ENCODE data around the gene STARD7. TPM values are rescaled to one million over a fixed set of nuclear protein-coding genes. Genes with fewer than 3 reads are reported as not detected.

The STARD7 gene
- total and polyA plus RNA-seq, 2 donors (not counting 1 experiment from before 2014, with no cell fraction given), result 35.1 to 133 TPM

DNA sequence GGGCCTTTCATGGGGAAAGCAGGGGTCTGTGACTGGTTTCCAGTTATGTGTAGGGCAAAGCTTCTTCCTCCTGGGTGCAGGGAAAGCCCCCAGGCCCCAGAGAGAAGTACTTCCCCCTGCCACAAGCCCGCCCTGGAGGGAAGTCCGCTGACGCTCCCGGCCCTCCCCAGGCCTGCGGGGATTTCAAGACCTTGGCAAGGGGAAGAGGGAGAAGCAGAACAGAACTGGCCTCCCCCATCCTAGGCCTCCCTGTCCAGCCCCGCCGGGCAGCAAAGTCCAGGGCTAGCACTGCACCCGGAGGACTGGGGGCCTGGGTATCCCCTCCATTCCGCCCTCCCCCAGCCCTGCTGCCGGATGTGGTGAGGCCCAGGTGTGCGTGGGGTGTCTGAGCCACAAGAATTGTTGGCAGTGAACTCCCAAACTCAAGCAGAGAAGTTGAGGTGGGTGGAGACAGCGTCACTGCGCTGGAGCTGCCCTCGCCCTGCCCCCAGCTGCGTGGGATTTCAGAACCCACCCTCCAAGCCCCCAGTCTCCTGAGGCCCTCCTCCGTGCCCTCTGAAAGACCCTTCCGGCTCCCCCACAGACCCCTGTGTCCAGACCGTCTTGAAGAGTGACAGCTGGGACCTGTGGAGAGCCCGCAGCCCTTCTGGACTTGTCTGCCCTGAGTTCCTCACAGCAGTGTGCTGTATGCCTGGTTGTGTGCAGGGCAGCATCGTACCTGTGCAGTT, 62.3 kb downstream of the STARD7 start:
- Histone ChIP-seq H3K4me1 (ENCODE audit: control insufficient read depth in 2 of 2, insufficient read depth in 2 of 2, low read length in 2 of 2) (peaks cover 55 to 71% of the 10 kb centered on the region in 2 donors), H3K4me3 (ENCODE audit: control extremely low read depth in 1 of 5, extremely low read depth in 1 of 5, insufficient read depth in 1 of 5, low read depth in 2 of 5, low read length in 4 of 5) (peak overlapping the region in 4 of 5 experiments; percentile 51 to 71 (median 64)), H3K27ac (ENCODE audit: low read length in 2 of 2) (peak overlapping the region; percentile 95 to 97), H3K9ac (ENCODE audit: low read length) (peak overlapping the region; percentile 69), H3K27me3 (replicated peaks in 1 of 4; ENCODE audit: control extremely low read depth in 1 of 4, control insufficient read depth in 3 of 4, insufficient read depth in 4 of 4, low read length in 3 of 4) (no peaks in the 10 kb centered on the region), H2AFZ (ENCODE audit: insufficient read depth, low read depth, low read length, poor library complexity, severe bottlenecking) (peak overlapping the region; percentile 30), H3K9me3 (ENCODE audit: control extremely low read depth in 1 of 3, control insufficient read depth in 2 of 3, insufficient read depth in 1 of 3, low read length in 2 of 3) (no peaks in the 10 kb centered on the region), H3K36me3 (replicated peaks in 1 of 2; ENCODE audit: control extremely low read depth in 1 of 2, control insufficient read depth in 1 of 2, extremely low read depth in 1 of 2, insufficient read depth in 2 of 2, low read length in 1 of 2) (no peaks in the 10 kb centered on the region), H4K20me1 (ENCODE audit: control insufficient read depth, insufficient read depth, low read length, poor library complexity, severe bottlenecking) (peaks cover 17% of the 10 kb centered on the region), H3K4me2 (replicated peaks; ENCODE audit: low read depth, low read length, poor library complexity, severe bottlenecking) (peak overlapping the region; percentile 91), H3K79me2 (ENCODE audit: control insufficient read depth, insufficient read depth, low read length) (peaks cover 2% of the 10 kb centered on the region)
- 10% methylated on average over 10 of the region's 20 CpGs for WGBS (ENCODE audit: insufficient coverage)
- Mint-ChIP-seq H3K27me3 (no peaks in the 10 kb centered on the region), H3K4me1 (peaks cover 74% of the 10 kb centered on the region), H3K9me3 (ENCODE audit: insufficient read depth) (no peaks in the 10 kb centered on the region), H3K4me3 (peak overlapping the region; percentile 87), H3K27ac (peak overlapping the region; percentile 98)
- DNase-seq, result peak; percentile 95
- ATAC-seq (ENCODE audit: low read depth), result peak; percentile 40
- ChIA-PET POLR2A (interaction anchor here (0.7 to 7.9 kb wide), 9 partner anchors 12 to 670 kb away, joined by 3 to 47 read pairs (median 3); partner anchors contain the start of genes ADRA2B and STARD7), CTCF (interaction anchor here (0.7 to 23.6 kb wide), 5 partner anchors 8 to 118 kb away, joined by 3 to 1065 read pairs (median 18); partner anchors contain the start of gene ASTL)
- intact Hi-C loops (cut with micrococcal nuclease), result no loop called here
- TF ChIP-seq, protein P1, sequence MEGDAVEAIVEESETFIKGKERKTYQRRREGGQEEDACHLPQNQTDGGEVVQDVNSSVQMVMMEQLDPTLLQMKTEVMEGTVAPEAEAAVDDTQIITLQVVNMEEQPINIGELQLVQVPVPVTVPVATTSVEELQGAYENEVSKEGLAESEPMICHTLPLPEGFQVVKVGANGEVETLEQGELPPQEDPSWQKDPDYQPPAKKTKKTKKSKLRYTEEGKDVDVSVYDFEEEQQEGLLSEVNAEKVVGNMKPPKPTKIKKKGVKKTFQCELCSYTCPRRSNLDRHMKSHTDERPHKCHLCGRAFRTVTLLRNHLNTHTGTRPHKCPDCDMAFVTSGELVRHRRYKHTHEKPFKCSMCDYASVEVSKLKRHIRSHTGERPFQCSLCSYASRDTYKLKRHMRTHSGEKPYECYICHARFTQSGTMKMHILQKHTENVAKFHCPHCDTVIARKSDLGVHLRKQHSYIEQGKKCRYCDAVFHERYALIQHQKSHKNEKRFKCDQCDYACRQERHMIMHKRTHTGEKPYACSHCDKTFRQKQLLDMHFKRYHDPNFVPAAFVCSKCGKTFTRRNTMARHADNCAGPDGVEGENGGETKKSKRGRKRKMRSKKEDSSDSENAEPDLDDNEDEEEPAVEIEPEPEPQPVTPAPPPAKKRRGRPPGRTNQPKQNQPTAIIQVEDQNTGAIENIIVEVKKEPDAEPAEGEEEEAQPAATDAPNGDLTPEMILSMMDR (IDR thresholded peaks at IDR 0.05), result no peak
- TF ChIP-seq EZH2 (IDR thresholded peaks at IDR 0.05; ENCODE audit: borderline replicate concordance, insufficient read depth, low read depth, low read length, poor library complexity, severe bottlenecking), result no peak

DNA sequence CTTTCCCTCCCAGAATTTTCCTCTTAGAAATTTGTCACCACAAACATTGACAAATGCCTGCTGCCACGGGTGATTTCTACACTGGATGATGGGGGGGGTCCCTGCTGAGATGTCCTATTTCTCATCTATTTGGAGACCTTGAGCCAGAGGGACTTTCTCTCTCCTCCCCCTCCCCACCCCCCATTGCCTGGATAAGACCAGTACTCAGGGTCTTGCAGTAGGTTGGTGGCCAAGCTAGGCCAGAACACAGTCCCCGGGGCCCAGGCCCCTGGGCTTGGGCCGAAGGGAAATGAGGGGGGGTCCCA, 62.8 kb downstream of the STARD7 start:
- no peaks in the 10 kb centered on the region for H3K9me3 Mint-ChIP-seq (ENCODE audit: insufficient read depth)
- peaks cover 53 to 66% of the 10 kb centered on the region in 2 donors for H3K4me1 ChIP-seq (ENCODE audit: control insufficient read depth in 2 of 2, insufficient read depth in 2 of 2, low read length in 2 of 2)
- peaks cover 2% of the 10 kb centered on the region for H3K79me2 ChIP-seq (ENCODE audit: control insufficient read depth, insufficient read depth, low read length)
- ChIA-PET POLR2A (interaction anchor here (0.7 to 7.9 kb wide), 7 partner anchors 13 to 153 kb away, joined by 3 to 47 read pairs (median 7); partner anchors contain the start of gene STARD7), CTCF (interaction anchor here (3.2 to 23.6 kb wide), 3 partner anchors 8 to 25 kb away, joined by 18 to 1065 read pairs (median 35); partner anchors contain the start of gene ASTL)
- H3K4me3 Mint-ChIP-seq, result peak overlapping the region; percentile 87
- H3K4me2 ChIP-seq (replicated peaks; ENCODE audit: low read depth, low read length, poor library complexity, severe bottlenecking), result peak overlapping the region; percentile 91
- H2AFZ ChIP-seq (ENCODE audit: insufficient read depth, low read depth, low read length, poor library complexity, severe bottlenecking), result no peak overlapping the region
- ATAC-seq (ENCODE audit: low read depth) (no peak), DNase-seq (no peak)
- TF ChIP-seq, protein P1 (IDR thresholded peaks at IDR 0.05), result no peak
- TF ChIP-seq EZH2 (IDR thresholded peaks at IDR 0.05; ENCODE audit: borderline replicate concordance, insufficient read depth, low read depth, low read length, poor library complexity, severe bottlenecking), result no peak
- H3K4me1 Mint-ChIP-seq, result peaks cover 73% of the 10 kb centered on the region
- peaks cover 17% of the 10 kb centered on the region for H4K20me1 ChIP-seq (ENCODE audit: control insufficient read depth, insufficient read depth, low read length, poor library complexity, severe bottlenecking)
- WGBS (ENCODE audit: insufficient coverage), result 0% methylated on average over 2 of the region's 3 CpGs
- H3K27ac ChIP-seq (ENCODE audit: low read length in 2 of 2), result peak overlapping the region; percentile 95 to 97
- H3K9me3 ChIP-seq (ENCODE audit: control extremely low read depth in 1 of 3, control insufficient read depth in 2 of 3, insufficient read depth in 1 of 3, low read length in 2 of 3), result no peaks in the 10 kb centered on the region
- H3K27me3 Mint-ChIP-seq, result no peaks in the 10 kb centered on the region
- H3K27me3 ChIP-seq (replicated peaks in 1 of 4; ENCODE audit: control extremely low read depth in 1 of 4, control insufficient read depth in 3 of 4, insufficient read depth in 4 of 4, low read length in 3 of 4), result no peaks in the 10 kb centered on the region
- peak overlapping the region; percentile 98 for H3K27ac Mint-ChIP-seq
- intact Hi-C loops (cut with micrococcal nuclease), result loop anchor here (1.0 kb wide), 3 partner anchors 19 to 392 kb away; partner anchors contain the start of gene STARD7
- peak overlapping the region; percentile 1 to 71 (median 59) for H3K4me3 ChIP-seq (ENCODE audit: control extremely low read depth in 1 of 5, extremely low read depth in 1 of 5, insufficient read depth in 1 of 5, low read depth in 2 of 5, low read length in 4 of 5)
- H3K9ac ChIP-seq (ENCODE audit: low read length), result peak overlapping the region; percentile 69
- H3K36me3 ChIP-seq (replicated peaks in 1 of 2; ENCODE audit: control extremely low read depth in 1 of 2, control insufficient read depth in 1 of 2, extremely low read depth in 1 of 2, insufficient read depth in 2 of 2, low read length in 1 of 2), result no peaks in the 10 kb centered on the region

All from B cell (primary cell).